Measurements from ENCODE around the gene GNAZ. TPM values are rescaled to one million over a fixed set of nuclear protein-coding genes. Genes with fewer than 3 reads are reported as not detected.

Gene GNAZ
- total and polyA plus RNA-seq, 7 donors = under 0.01 to 27.6 (median 22.8) TPM

- no peak overlapping the region for H3K27ac ChIP-seq
- no peak overlapping the region for H3K4me3 ChIP-seq
- WGBS, 2 donors = 74 to 76% methylated on average over 9 of the region's 9 CpGs
- TF ChIP-seq POLR2AphosphoS5 (IDR thresholded peaks at IDR 0.05) (no peak), EP300 (IDR thresholded peaks at IDR 0.05) (no peak), POLR2A (IDR thresholded peaks at IDR 0.05) (no peak), CTCF (IDR thresholded peaks at IDR 0.05) (no peak)
- intact Hi-C loops (cut with DNase I) = no loop called here
- no peak for DNase-seq
- no peaks in the 10 kb centered on the region for H3K27me3 ChIP-seq
- no peaks in the 10 kb centered on the region for H3K9me3 ChIP-seq
- no peaks in the 10 kb centered on the region for H3K36me3 ChIP-seq
- H3K4me1 ChIP-seq = no peaks in the 10 kb centered on the region
Observed at GRCh38 chr22:23029521-23030228, 40.6 kb upstream of the GNAZ start.

DNA sequence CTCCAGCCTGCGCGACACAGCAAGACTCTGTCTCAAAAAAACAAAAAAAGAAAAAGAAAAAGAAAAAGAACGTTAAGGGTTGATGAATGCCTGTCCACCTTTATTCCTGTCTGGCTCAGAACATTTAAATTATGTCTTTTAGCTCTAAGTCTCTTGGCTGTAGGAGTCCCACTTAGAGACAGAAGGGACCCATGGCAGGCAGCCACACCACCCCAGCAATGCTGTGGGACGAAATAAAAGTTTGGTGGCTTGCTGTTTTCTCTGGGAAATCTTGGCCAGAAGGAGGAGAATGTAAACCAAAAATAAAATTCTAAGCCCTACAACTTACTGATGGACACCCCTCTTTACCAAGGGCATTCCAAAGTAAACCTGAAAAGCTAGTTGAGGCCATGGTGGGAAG, 38.9 kb upstream of the GNAZ start:
- 87 to 88% methylated on average over 4 of the region's 4 CpGs for WGBS, 2 donors

GRCh38 chr22:23031786-23032185, 38.5 kb upstream of the GNAZ start:
- H3K27me3 ChIP-seq = peaks cover 0 to 5% (median 0%) of the 10 kb centered on the region in 3 donors
- no peak for DNase-seq
- TF ChIP-seq POLR2A (IDR thresholded peaks at IDR 0.05) = no peak
- no peak for TF ChIP-seq CTCF (IDR thresholded peaks at IDR 0.05)
- no peak for TF ChIP-seq POLR2AphosphoS5 (IDR thresholded peaks at IDR 0.05)
- no peak for TF ChIP-seq EP300 (IDR thresholded peaks at IDR 0.05)
- no peaks in the 10 kb centered on the region for H3K4me1 ChIP-seq
- intact Hi-C loops (cut with DNase I) = no loop called here
- whole genome bisulfite sequencing, 2 donors = 71 to 80% methylated on average over 1 of the region's 1 CpG
- H3K9me3 ChIP-seq = no peaks in the 10 kb centered on the region
- no peak overlapping the region for H3K4me3 ChIP-seq
- no peaks in the 10 kb centered on the region for H3K36me3 ChIP-seq
- H3K27ac ChIP-seq = no peak overlapping the region

More for the DNA sequence above, 38.9 kb upstream of the GNAZ start:
- DNase-seq = no peak
- H3K4me3 ChIP-seq = no peak overlapping the region
- H3K9me3 ChIP-seq = no peaks in the 10 kb centered on the region
- H3K4me1 ChIP-seq = no peaks in the 10 kb centered on the region
- no peaks in the 10 kb centered on the region for H3K36me3 ChIP-seq
- intact Hi-C loops (cut with DNase I) = no loop called here
- peaks cover 0 to 5% (median 0%) of the 10 kb centered on the region in 3 donors for H3K27me3 ChIP-seq
- no peak for TF ChIP-seq POLR2A (IDR thresholded peaks at IDR 0.05)
- TF ChIP-seq POLR2AphosphoS5 (IDR thresholded peaks at IDR 0.05) = no peak
- TF ChIP-seq EP300 (IDR thresholded peaks at IDR 0.05) = no peak
- TF ChIP-seq CTCF (IDR thresholded peaks at IDR 0.05) = no peak
- H3K27ac ChIP-seq = no peak overlapping the region

- Histone ChIP-seq H3K4me1 (no peaks in the 10 kb centered on the region), H3K27me3 (peaks cover 0 to 5% (median 0%) of the 10 kb centered on the region in 3 donors), H3K27ac (no peak overlapping the region), H3K4me3 (no peak overlapping the region), H3K36me3 (no peaks in the 10 kb centered on the region), H3K9me3 (no peaks in the 10 kb centered on the region)
- WGBS, 2 donors = 92 to 93% methylated on average over 4 of the region's 4 CpGs
- no peak for TF ChIP-seq EP300 (IDR thresholded peaks at IDR 0.05)
- TF ChIP-seq CTCF (IDR thresholded peaks at IDR 0.05) = no peak
- TF ChIP-seq POLR2AphosphoS5 (IDR thresholded peaks at IDR 0.05) = no peak
- no peak for TF ChIP-seq POLR2A (IDR thresholded peaks at IDR 0.05)
- DNase-seq = no peak
- intact Hi-C loops (cut with DNase I) = no loop called here
Observed at GRCh38 chr22:23032658-23033057, 37.7 kb upstream of the GNAZ start.
